ELR (cell line): ENCODE data around the gene SLC9A9.
A peak's percentile ranks its signal among the peaks of the same experiment; 100 is the strongest.
"Not testable (repeated sequence)": the region's sequence is repeated elsewhere in the genome, so short reads cannot be mapped to it uniquely, and the experiment has no call there.

ENCODE experiments used
- DNase-seq: peaks from one replicate; pipeline ENCODE4 v3.0.0-alpha.2; 2015; ENCODE audit warnings: low read depth

The SLC9A9 gene

DNA sequence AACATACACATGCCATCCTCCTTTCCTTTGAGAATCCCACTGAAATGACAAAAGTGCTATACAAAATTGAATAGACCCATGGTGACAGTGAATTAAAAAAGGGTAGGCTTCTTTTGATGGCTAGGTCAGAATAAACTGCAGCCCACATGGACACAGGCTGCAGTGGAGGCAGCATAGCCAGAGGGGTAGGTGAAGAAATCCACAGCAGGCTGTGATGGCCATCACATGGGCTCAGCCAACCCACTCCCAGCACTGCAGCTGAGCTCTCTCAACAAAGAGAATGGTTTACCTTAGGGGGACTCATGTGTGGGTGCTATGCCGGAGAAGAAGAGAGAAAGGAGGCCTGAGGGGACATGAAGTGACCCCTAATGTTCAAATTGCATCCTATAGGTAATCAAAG lies 397.6 kb downstream of the SLC9A9 start:
- no peak for DNase-seq

DNA sequence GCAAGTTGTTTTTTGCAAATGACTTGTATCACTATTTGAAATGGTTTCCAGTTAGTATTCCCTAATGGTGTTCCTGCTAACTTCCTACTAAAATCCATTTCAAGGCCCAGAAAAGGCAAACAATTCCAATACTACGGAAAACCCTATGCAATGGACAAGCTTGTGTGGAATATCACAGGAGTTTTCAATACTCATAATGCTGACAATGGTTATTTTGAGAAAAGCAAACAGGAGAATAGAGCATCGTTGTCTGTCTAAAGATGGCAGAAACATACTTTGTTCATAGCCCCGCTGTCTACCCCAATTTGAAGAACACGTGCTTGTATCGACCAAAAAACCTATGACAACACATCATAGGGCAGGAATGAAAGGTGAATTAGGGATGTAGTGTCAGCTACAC lies 400.8 kb downstream of the SLC9A9 start:
- no peak for DNase-seq

- DNase-seq, result peak; percentile 79
Observed at GRCh38 chr3:143445118-143445517, 403.1 kb downstream of the SLC9A9 start.

GRCh38 chr3:143443851-143444331 lies 404.4 kb downstream of the SLC9A9 start:
- peak; percentile 99 for DNase-seq

DNA sequence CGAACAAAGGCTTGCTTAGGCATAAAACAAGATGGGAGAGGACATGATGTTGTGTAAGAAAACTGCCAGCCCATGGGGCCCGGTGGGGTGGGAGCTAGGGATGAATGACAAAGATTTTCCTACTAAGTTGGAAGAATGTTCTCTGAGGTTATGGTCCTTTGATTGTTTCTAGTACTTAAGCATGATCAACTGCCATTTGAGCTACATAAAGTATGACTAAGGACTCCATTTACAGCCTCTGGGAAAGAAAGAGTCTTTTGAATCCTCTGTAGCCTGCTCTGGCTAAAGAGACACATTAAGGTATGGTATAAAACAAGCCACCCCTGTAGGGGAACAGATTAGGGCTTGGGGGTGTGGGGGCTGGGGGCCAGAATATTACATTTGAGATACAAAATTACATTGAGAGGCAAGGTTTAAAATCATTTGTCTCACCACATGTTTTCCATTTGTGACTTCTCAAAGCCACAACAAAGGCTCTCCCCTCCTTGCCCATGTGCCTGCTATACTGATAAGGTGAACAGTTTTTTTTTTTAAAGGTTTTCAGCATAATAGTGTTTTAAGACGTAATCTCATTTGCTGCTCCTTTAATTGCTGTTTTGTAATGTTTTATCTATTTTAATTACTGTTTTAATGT lies 405.3 kb downstream of the SLC9A9 start:
- peak; percentile 29 for DNase-seq

GRCh38 chr3:143441516-143442171 lies 406.6 kb downstream of the SLC9A9 start:
- no peak for DNase-seq

DNA sequence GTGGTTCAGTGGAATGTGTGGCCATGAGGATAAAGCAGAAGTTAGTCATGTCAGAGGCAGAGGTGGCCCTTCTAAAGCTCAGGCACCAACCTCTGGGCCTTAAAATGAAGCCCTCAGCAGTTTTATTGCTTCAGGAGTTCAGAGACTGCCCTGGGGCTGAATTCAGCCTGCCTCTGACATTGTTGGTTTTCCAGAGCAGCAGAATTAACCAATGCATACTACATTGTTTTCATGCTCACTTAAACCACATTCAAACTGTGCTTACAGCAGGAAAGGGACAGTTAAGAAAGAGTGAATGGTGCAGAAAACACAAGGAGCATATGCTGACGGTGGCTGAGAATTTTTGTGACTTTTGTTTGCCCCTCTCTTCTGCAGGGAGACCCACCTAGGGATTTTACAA lies 408.5 kb downstream of the SLC9A9 start:
- DNase-seq, result no peak

GRCh38 chr3:143437405-143437804 lies 410.9 kb downstream of the SLC9A9 start:
- no peak for DNase-seq

DNA sequence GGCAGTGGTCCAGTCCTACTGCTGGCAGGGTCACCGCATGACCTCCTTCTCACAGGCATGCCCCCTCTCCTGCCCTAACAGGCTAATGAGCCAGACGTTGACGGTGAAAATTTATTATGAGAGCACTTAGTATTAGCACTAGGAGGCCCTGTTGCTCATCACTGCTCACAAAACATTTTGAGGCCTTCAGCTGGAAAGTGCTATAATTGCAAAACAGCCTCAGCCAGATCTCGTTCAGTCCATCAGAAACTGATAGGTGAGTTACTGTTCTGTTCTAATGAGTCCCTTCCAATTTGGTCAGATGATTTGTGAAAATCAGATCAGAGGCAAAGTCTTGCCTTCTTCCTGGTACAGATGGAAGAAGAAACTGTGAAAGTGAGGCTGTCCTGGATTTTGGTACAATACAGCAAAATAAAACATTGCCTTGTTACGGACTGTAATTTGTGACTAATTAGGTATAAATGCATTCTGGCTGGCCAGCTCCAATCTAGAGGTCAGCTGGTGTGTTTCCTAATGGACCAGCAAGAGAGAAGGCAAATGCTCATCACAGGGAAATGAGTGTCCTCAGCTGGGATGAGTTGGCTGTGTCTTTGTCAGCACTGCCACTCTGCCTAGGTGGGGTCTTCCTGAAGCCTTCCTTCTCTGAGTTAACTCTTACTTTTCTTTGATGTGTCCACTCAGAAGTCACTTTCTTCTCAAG lies 411.9 kb downstream of the SLC9A9 start:
- peak; percentile 57 for DNase-seq

DNA sequence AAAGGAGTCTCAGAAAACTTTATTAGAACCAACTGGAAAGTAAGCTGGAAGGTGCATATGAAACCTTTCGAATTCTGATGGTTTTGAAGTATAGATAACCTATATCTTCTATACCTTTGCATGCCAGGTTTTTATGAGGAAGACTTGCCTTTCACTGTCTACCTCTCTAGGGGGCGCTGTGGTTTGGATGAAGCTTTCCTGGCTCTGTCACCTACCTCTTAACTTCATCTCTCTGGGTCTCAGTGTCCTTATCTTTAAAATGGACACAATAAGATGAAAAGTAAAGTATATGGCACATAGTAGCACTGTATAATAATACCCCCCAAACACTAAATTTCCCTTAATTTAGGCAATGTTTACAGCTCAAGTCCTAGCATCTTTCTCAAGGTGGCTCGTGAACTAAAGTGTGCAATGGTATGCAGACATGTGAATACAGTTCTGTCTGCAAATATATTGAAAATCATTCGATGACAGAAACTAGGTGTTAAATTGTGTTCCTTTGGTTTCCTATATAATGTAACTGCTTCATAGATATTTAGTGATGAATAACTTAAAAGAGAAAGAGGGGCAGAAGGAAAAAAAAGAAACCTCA lies 414.4 kb downstream of the SLC9A9 start:
- peak; percentile 40 for DNase-seq

DNA sequence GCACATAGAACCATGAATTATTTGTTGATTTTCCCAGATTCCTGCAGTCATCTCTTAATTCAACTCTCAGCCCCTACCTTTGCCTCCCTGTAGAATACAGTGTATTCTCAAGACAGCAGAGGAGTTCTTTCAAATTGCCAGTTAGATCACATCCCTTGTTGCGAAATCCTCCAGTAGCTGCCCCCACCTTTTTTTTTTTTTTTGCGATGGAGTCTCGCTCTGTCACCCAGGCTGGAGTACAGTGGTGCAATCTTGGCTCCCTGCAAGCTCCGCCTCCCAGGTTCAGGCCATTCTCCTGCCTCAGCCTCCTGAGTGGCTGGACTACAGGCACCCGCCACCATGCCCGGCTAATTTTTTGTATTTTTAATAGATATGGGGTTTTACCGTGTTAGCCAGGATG lies 417.0 kb downstream of the SLC9A9 start:
- not testable (repeated sequence) for DNase-seq

GRCh38 chr3:143430568-143430967 lies 417.7 kb downstream of the SLC9A9 start:
- no peak for DNase-seq

DNA sequence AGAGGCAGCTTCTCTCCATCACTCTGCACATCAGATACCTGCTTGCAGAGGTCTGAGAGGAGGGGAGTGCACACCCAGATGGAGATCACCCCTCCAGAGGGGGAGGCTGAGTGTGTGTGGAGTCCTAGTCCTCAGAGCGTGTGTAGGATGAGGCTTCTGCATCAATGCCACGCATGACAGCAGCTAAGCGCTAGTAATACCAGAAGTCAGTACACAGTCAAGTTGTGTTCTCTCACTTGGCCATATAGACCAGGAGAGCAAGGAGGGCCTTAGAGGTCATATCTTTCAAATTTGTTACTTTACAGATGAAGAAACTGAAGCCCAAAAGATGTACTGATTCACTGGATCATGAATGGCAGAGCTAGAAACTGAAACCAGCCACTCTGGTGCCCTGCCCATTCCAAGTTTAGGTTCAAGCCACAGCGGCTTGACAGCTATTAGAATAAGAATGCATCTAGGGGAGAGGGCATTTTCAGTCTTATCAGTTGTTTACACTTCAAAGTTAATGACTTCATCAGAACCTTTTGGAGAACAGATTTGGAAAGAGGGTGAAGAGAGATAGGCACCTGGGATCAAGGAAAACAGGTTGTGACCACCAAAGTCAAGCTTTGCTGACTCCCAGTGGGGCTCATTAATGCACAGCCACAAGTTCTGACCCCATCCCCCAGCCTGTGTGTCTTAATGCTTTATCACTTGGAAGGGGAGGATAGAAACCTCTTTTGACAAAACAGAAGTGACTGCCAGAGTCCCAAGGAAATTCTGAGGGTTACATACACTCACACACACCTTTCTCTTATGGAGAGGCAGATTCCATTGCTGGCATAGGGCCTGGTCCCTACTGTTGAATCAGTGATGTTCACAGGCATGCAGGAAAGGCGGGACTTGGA lies 418.4 kb downstream of the SLC9A9 start:
- DNase-seq, result no peak

DNA sequence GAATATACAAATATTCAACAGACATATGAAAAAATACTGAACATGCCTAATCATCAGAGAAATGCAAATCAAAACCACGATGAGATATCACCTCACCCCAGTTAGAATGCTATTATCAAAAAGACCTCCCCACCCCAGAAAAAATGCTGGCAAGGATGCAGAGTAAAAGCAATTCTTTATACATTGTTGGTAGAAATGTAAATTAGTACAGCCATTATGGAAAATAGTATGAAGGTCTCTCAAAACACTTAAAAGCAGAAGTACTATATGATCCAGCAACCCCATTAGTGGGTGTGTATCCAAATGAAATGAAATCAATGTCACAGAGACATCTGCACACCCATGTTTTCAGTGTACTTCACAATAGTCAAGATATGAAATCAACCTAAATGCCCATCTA lies 420.0 kb downstream of the SLC9A9 start:
- no peak for DNase-seq

DNA sequence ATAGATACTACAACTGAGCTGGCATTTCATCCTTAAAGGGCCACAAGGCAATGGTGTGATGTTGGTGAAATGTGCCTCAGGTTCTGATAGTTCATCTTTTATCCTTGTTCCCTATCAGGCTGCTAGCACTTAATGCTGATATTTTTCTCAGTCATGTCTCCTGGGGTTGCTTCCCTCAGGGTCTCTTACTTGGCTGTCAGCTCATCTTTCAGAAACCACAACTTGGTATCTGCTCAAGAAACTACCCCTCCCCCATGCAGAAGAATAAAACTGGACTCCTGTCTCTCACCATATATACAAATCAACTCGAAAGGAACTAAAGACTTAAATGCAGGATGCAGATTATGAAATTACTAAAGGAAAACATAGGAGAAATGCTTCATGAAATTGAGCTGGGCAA lies 420.6 kb downstream of the SLC9A9 start:
- no peak for DNase-seq

DNA sequence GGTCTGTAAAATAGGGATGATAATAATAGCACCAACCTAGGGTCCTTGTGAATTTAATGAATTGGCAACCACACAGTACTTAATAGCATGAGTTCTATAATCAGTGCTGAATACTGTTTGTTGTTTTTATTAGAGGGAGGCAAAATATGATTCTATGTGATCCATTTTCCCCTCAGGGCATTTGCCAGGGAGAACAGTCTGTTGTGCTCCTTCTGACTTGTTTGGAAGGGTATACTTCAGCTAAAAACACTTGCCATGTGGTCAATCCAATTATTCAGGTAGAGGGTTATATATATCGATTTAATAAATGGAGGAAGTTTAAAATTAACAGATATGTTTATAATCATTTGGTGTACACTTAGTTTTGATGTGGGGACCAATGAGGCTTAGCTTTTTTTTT lies 423.4 kb downstream of the SLC9A9 start:
- DNase-seq, result no peak

DNA sequence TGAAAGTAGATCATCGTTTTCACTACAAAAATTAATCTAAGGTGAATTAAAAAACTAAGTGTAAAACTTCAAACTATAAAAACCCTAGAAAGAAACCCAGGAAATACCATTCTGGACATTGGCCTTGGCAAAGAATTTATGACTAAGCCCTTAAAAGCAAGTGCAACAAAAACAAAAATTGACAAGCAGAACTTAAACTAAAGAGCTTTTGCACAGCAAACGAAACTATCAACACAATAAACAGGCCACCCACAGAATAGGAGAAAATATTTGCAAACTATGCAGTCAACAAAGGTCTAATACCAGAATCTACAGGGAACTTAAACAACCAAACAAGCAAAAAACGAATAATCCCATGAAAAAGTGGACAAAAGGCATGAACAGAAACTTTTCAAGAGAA lies 426.7 kb downstream of the SLC9A9 start:
- DNase-seq, result no peak

GRCh38 chr3:143419611-143420010 lies 428.7 kb downstream of the SLC9A9 start:
- no peak for DNase-seq

DNA sequence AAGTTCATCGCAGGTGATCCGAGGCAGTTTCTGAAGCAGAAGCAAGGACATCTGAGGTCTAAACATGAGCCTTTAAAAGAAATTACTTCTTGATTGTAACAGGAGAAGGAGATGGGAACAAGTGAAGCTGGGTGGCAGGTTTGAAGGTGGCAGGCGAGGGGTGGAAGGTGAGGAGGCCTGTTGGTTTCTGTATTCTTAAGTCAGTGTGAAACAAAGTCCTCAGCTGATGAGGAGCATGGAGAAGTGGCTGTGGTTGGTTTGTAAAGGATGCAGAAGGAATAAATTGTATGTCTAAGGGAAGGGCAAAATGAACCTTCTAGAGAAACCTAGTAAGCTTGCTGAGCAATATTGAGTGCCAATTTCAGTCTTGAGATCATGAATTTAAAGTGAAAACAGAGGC lies 429.9 kb downstream of the SLC9A9 start:
- DNase-seq, result no peak

GRCh38 chr3:143416229-143416628 lies 432.0 kb downstream of the SLC9A9 start:
- DNase-seq, result no peak

GRCh38 chr3:143414571-143415253 lies 433.6 kb downstream of the SLC9A9 start:
- DNase-seq, result no peak
